HG03521 (cell line): ENCODE measurements around the gene CEACAM4.
"Not testable (repeated sequence)": the region's sequence is repeated elsewhere in the genome, so short reads cannot be mapped to it uniquely, and the experiment has no call there.

Experiments
- ATAC-seq: cut with Tn5 transposase; IDR thresholded peaks from one replicate; pipeline ENCODE4 v1.9.1; 2021; ENCODE audit warnings: mild to moderate bottlenecking, moderate library complexity; ENCODE audit not compliant: unreplicated experiment

The CEACAM4 gene

GRCh38 chr19:41626877-41627276, at the start of gene CEACAM4:
CEACAM4 (minus strand) TSS chr19:41627074; CDS start chr19:41626963, 111 bp downstream.
- ATAC-seq, result no peak

GRCh38 chr19:41671486-41671885, 44.6 kb upstream of the CEACAM4 start:
- no peak for ATAC-seq

GRCh38 chr19:41670755-41671154, 43.9 kb upstream of the CEACAM4 start:
- no peak for ATAC-seq

GRCh38 chr19:41668315-41668714, 41.4 kb upstream of the CEACAM4 start:
- no peak for ATAC-seq

GRCh38 chr19:41666075-41666474, 39.2 kb upstream of the CEACAM4 start:
- ATAC-seq, result no peak

- no peak for ATAC-seq
Observed at GRCh38 chr19:41657157-41657556, 30.3 kb upstream of the CEACAM4 start.

- ATAC-seq, result not testable (repeated sequence)
Observed at GRCh38 chr19:41656756-41657155, 29.9 kb upstream of the CEACAM4 start.

GRCh38 chr19:41652250-41652649, 25.4 kb upstream of the CEACAM4 start:
- no peak for ATAC-seq

- ATAC-seq, result no peak
Observed at GRCh38 chr19:41649827-41650226, 23.0 kb upstream of the CEACAM4 start.

- ATAC-seq, result no peak
Observed at GRCh38 chr19:41646589-41647204, 19.8 kb upstream of the CEACAM4 start.

GRCh38 chr19:41641879-41642485, 15.1 kb upstream of the CEACAM4 start:
- ATAC-seq, result no peak

GRCh38 chr19:41638641-41639081, 11.8 kb upstream of the CEACAM4 start:
- no peak for ATAC-seq

GRCh38 chr19:41637484-41637883, 10.6 kb upstream of the CEACAM4 start:
- ATAC-seq, result no peak

- ATAC-seq, result no peak
Observed at GRCh38 chr19:41627966-41628675, 1.2 kb upstream of the CEACAM4 start.

GRCh38 chr19:41626278-41626677, 596 bp downstream of the CEACAM4 start:
- ATAC-seq, result no peak

GRCh38 chr19:41624937-41625336, 1.9 kb downstream of the CEACAM4 start:
- no peak for ATAC-seq

- ATAC-seq, result no peak
Observed at GRCh38 chr19:41624515-41624914, 2.4 kb downstream of the CEACAM4 start.

GRCh38 chr19:41623360-41623759, 3.5 kb downstream of the CEACAM4 start:
- no peak for ATAC-seq

- no peak for ATAC-seq
Observed at GRCh38 chr19:41621654-41622053, 5.2 kb downstream of the CEACAM4 start.

GRCh38 chr19:41621226-41621625, 5.6 kb downstream of the CEACAM4 start:
- ATAC-seq, result no peak

GRCh38 chr19:41620171-41620570, 6.7 kb downstream of the CEACAM4 start:
- no peak for ATAC-seq

GRCh38 chr19:41619018-41619556, 7.8 kb downstream of the CEACAM4 start:
- ATAC-seq, result no peak
